ENCODE data around the gene RAMP3. TPM values are rescaled to one million over a fixed set of nuclear protein-coding genes. Genes with fewer than 3 reads are reported as not detected.

Gene RAMP3
- total and polyA plus RNA-seq, 7 donors = 2.5 to 57.8 (median 26.0) TPM

DNA sequence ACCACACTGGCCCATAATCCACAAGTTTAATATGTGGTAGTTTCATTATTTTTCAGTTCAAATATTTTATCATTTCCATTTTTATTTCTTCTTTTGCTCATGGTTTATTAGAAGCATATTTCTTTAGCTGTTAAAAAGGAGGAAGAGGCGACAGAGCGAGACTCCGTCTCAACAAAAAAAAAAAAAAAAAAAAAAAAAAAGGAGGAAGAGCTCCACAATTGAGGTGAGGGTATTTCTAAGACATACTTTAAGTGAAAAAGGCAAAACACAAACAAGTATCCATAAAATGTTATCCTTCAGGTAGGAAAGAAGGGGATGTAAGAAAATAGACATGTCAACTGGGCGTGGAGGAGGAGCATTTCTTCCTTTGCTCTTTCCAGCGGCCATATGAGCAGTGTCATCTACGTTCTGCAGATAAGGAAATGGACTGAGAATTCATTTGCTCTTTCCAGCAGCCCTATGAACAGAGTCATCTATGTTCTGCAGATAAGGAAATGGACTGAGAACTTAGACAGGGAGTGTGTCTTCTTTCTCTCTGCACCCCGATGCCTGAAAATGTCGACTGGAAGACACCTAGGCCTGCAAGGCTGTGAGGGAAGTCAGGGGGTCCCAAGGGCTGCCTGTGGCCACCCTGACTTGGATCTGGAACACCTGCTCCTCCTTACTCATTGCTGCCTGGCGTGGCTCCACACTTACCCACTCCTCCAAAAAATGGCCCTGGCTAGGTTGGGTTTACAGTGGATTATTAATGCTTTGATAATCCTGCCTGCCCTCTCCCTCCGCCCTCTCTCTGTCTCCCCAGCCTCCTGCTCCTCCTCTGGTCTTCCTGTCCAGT lies 18.9 kb upstream of the RAMP3 start:
- no peaks in the 10 kb centered on the region for H3K27me3 ChIP-seq
- H3K36me3 ChIP-seq = no peaks in the 10 kb centered on the region
- H3K4me1 ChIP-seq = no peaks in the 10 kb centered on the region
- H3K9me3 ChIP-seq = no peaks in the 10 kb centered on the region
- intact Hi-C loops (cut with DNase I) = loop anchor here (5.0 kb wide), 1 partner anchor 281 kb away; no protein-coding TSS in a partner anchor
- WGBS, 2 donors = 70 to 76% methylated on average over 10 of the region's 10 CpGs
- no peak overlapping the region for H3K4me3 ChIP-seq
- DNase-seq = no peak
- H3K27ac ChIP-seq = no peak overlapping the region
- TF ChIP-seq EP300 (IDR thresholded peaks at IDR 0.05) (no peak), POLR2AphosphoS5 (IDR thresholded peaks at IDR 0.05) (no peak), POLR2A (IDR thresholded peaks at IDR 0.05) (no peak)
- TF ChIP-seq, protein P1, sequence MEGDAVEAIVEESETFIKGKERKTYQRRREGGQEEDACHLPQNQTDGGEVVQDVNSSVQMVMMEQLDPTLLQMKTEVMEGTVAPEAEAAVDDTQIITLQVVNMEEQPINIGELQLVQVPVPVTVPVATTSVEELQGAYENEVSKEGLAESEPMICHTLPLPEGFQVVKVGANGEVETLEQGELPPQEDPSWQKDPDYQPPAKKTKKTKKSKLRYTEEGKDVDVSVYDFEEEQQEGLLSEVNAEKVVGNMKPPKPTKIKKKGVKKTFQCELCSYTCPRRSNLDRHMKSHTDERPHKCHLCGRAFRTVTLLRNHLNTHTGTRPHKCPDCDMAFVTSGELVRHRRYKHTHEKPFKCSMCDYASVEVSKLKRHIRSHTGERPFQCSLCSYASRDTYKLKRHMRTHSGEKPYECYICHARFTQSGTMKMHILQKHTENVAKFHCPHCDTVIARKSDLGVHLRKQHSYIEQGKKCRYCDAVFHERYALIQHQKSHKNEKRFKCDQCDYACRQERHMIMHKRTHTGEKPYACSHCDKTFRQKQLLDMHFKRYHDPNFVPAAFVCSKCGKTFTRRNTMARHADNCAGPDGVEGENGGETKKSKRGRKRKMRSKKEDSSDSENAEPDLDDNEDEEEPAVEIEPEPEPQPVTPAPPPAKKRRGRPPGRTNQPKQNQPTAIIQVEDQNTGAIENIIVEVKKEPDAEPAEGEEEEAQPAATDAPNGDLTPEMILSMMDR (IDR thresholded peaks at IDR 0.05) = no peak

DNA sequence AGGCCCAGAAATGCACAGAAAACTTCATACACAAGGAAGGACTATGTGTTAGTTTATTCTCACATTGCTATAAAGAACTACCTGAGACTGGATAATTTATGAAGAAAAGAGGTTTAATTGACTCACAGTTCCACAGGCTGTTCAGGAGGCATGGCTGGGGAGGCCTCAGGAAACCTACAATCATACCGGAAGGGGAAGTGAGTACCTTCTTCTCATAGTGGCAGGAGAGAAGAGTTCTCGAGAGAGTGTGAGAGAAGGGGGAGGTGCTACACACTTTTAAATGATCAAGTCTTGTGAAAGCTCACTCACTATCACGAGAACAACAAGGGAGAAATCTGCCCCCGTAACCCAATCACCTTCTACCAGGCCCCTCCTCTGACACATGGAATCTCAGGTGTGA lies 16.8 kb upstream of the RAMP3 start:
- H3K9me3 ChIP-seq = no peaks in the 10 kb centered on the region
- H3K36me3 ChIP-seq = no peaks in the 10 kb centered on the region
- H3K4me3 ChIP-seq = no peak overlapping the region
- TF ChIP-seq, protein P1 (IDR thresholded peaks at IDR 0.05) = no peak
- TF ChIP-seq POLR2A (IDR thresholded peaks at IDR 0.05) (no peak), EP300 (IDR thresholded peaks at IDR 0.05) (no peak), POLR2AphosphoS5 (IDR thresholded peaks at IDR 0.05) (no peak)
- peaks cover 0 to 4% (median 3%) of the 10 kb centered on the region in 3 donors for H3K27me3 ChIP-seq
- H3K27ac ChIP-seq = no peak overlapping the region
- H3K4me1 ChIP-seq = no peaks in the 10 kb centered on the region
- WGBS, 2 donors = 70 to 87% methylated on average over 4 of the region's 4 CpGs
- DNase-seq = no peak
- intact Hi-C loops (cut with DNase I) = no loop called here

DNA sequence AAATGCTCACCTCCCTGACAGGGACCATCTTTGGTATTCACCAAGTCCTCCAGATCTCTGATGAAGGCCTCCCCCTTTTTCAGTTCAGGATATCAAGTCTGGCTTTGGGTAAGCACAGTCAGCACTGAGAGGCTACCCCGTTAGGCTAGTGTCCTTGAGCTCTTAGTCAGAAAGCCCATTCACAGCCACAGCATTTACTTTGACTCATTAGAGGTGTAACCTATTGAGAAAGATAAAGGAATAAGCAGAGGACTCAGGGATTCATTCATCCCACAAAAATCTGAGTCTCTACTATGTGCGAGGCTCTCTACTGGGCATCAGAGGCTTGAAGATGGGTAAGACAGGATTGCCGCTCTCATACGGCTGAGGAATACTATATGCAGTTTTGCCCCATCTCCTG lies 14.0 kb upstream of the RAMP3 start:
- 92 to 94% methylated on average over 4 of the region's 4 CpGs for WGBS, 2 donors
- H3K27me3 ChIP-seq = peaks cover 0 to 27% (median 13%) of the 10 kb centered on the region in 3 donors
- DNase-seq = no peak
- H3K4me1 ChIP-seq = no peaks in the 10 kb centered on the region
- intact Hi-C loops (cut with DNase I) = no loop called here
- TF ChIP-seq, protein P1 (IDR thresholded peaks at IDR 0.05) = no peak
- TF ChIP-seq POLR2AphosphoS5 (IDR thresholded peaks at IDR 0.05) = no peak
- no peak for TF ChIP-seq EP300 (IDR thresholded peaks at IDR 0.05)
- no peak for TF ChIP-seq POLR2A (IDR thresholded peaks at IDR 0.05)
- no peak overlapping the region for H3K27ac ChIP-seq
- no peaks in the 10 kb centered on the region for H3K9me3 ChIP-seq
- no peaks in the 10 kb centered on the region for H3K36me3 ChIP-seq
- H3K4me3 ChIP-seq = no peak overlapping the region

DNA sequence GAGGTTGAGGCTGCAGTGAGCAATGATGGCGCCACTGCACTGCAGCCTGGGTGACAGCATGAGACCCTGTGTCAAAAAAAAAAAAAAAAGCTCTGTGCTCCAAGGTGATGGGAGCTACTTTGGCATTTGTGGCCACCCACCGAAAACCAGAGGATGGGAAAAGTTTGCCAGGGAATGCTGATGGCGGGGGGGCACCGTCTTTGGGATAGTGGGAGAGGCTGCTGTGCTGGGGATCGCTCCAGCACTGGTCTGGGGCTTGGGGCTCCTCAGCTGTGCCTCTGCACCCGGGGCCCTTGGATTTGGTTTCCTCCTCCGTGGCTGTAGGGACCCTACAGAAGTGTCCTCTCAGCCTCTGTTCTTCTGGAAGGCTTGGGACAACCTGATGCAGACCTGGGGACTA lies 11.7 kb upstream of the RAMP3 start:
- Histone ChIP-seq H3K4me3 (no peak overlapping the region), H3K27me3 (peaks cover 0 to 27% (median 13%) of the 10 kb centered on the region in 3 donors), H3K9me3 (no peaks in the 10 kb centered on the region), H3K27ac (no peak overlapping the region), H3K4me1 (no peaks in the 10 kb centered on the region), H3K36me3 (no peaks in the 10 kb centered on the region)
- 79 to 84% methylated on average over 7 of the region's 7 CpGs for WGBS, 2 donors
- DNase-seq = peak; percentile 34
- intact Hi-C loops (cut with DNase I) = no loop called here
- TF ChIP-seq, protein P1 (IDR thresholded peaks at IDR 0.05) = no peak
- TF ChIP-seq EP300 (IDR thresholded peaks at IDR 0.05) = no peak
- TF ChIP-seq POLR2A (IDR thresholded peaks at IDR 0.05) = no peak
- TF ChIP-seq POLR2AphosphoS5 (IDR thresholded peaks at IDR 0.05) = no peak
